ELF-1 (cell line): ENCODE measurements around the gene A2ML1.
"Not testable (repeated sequence)": the region's sequence is repeated elsewhere in the genome, so short reads cannot be mapped to it uniquely, and the experiment has no call there.

Experiments
- DNase-seq: peaks from one replicate; pipeline ENCODE4 v3.0.0-alpha.2; 2016; ENCODE audit warnings: low read depth, low spot score

The A2ML1 gene

DNA sequence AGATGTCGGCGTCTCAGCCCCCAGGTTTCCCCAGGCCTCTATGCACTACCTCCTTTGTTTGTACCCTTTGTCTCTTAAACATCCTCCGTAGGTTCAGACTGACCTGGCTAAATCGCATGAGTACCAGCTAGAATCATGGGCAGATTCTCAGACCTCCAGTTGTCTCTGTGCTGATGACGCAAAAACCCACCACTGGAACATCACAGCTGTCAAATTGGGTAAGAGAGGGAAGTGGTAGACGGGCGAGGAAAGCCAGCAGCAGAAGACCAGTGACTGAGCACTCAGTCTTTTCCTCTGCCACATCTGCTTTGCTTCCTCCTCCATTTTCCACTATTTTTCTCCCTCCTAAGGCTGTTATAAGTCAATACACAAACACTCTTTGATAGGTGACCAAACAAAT is 29.7 kb downstream of the A2ML1 start:
- no peak for DNase-seq

DNA sequence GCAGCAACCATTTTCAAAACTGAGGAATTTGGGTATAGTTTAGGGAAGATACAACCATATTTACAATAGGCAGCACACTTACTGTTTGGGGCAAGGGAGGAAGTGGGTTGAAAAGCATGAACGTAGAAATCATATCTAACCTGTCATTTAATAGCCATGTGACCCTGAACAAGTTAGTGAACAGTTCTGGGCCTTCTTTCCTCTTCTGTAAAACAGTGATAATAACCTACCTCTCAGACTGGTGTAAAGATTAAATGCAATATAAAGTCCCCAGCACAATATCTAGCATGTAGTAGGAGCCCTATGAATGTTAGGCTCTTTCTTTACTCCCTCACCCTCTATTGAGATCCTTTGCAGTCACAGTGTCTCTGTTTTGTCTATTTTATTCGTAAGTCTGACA is 33.5 kb downstream of the A2ML1 start:
- DNase-seq: no peak

DNA sequence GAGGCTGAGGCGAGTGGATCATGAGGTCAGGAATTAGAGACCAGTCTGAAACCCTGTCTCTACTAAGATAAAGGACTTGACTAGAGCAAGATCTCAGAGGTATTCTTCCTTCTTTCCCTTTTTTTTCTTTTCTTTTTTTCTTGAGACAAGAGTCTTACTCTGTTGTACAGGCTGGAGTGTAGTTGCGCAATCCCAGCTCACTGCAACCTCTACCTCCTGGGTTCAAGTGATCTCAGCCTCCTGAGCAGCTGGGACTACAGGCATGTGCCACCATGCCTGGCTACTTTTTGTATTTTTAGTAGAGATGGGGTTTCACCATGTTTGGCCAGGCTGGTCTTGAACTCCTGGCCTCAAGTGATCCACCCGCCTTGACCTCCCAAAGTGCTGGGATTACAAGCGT is 37.0 kb downstream of the A2ML1 start:
- DNase-seq: not testable (repeated sequence)

DNA sequence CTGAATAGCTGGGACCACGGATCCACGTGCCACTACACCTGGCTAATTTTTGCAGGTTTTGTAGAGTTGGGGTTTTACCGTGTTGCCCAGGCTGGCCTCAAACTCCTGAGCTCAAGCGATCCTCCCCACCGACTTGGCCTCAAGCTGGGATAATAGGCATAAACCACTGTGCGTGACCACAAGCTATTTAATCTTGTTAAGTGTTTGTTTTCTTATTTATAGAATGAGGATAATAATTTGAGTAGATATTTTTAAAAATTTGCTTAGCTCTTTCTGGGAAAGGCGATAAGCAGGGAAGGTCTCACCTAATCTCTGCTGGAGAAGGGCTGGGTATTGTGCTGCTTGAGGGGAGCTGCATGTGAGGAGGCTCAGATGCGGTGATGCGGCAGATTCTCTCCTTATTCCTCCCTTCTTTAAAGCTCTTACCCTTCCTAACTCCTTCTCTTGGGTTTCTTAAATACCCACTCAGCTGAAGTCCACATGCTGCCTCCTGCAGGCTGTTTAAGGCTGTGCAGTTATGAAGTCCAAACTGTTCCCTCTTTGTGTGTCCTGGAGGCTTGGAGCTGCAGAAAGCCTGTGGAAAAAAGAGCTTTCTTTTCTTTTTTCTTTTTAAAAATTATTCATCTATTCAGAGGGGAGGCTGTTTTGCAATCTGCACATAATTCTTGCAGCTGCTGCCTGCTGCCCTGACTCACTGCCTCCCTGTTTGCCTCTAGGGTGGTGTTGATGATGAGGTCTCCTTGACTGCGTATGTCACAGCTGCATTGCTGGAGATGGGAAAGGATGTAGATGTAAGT is 37.9 kb downstream of the A2ML1 start:
- DNase-seq: peak; percentile 79

DNA sequence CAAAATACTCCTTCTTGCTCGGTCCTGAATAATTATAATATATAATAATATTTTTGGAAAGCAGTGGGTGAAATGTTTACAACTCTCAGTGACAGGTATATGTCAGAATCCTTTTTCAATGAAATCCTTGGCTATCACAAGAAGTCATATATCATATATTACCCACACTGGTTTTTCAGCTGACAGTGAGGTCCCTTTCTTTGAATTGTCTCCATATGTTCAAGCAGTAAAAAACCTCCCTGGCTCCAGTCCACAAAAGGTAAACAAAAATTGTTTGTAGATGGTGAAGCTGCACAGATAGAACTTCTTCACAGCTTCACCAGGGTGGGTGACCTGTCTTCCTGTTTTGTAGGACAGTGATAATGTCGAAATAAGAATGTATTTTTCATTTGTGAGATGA is 44.0 kb downstream of the A2ML1 start:
- DNase-seq: no peak

DNA sequence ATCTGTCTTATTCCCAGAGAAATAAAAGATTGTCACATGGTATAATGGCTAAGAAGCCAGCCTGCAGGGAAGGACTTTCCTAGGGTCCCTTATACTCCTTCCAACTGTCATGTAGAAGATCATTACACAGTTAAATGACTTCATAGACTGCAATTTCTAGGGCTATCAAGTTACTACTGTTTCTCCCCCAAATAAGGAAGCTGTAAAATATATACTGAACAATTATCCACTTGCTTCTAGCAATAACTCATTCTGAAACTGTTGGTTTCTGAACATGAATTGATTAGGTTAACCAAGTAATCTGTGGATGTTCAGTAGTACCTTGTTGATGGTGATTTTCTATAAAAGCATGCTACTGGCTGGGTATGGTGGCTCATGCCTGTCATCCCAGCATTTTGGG is 44.6 kb downstream of the A2ML1 start:
- DNase-seq: no peak

DNA sequence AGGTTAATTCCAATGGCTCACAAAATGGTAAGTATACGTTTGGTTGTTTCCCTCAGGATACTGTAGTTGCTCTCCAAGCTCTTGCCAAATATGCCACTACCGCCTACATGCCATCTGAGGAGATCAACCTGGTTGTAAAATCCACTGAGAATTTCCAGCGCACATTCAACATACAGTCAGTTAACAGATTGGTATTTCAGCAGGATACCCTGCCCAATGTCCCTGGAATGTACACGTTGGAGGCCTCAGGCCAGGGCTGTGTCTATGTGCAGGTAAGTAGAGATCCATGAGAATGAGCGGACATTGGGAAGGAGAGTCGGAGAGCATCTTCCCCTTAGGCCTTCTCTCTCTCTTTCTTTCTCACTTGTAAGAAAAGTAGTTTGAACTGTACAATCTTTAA is 45.4 kb downstream of the A2ML1 start:
- DNase-seq: no peak

DNA sequence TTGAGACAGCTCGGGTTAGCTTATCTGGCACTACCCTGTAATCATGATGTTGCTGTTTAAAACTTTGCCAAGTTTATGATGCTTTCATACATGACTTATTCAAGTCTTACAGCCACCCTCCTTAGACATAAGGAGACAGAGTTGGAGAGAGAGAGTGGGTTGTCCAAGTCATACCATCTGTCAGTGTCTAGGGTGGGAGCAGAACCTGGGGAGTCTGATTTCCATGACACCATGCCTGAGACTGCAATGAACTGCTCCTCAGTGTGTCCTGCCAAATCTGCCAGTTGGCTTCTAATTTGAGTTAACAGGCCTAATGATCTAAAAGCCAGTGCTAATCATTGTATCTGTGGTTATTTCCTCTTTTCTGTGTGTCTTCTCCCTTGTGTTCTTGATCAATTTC is 48.2 kb downstream of the A2ML1 start:
- no peak for DNase-seq

DNA sequence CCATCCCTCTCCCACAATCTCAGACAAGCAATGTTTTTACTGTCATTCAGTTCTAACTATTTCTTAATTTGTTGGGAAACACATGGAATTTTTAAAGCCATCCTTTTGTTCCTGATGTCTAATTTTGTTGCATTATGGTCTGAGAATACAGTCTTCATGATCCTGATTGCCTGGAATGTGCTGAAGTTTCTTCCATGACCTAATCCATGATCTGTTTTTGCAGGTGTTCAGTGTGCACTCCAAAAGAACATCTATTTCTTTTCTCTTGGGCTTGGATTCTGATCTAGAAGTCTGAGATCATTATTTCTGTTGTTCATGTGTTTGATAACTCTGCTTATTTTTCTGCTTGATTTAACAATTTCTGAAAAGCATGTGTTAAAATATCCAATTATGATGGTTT is 48.6 kb downstream of the A2ML1 start:
- DNase-seq: no peak

DNA sequence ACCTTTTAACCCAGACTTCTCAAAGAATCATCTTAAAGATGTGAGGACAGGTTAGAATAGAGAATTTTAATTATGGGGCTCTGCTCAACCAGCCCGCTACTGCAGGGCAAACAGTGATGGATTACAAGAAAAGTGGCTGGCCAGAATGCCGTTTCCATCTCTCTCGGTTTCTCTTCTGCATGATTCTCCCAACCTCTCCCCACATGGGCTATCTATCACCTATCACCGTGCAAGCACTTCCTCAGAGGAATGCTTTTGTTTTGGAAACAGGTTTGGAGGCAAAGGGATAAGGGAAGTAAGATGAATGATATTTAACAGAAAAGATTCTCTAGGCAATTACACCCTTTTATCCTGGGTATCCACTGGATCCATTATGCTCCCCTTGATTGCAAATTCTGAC is 54.5 kb downstream of the A2ML1 start:
- peak; percentile 44 for DNase-seq

DNA sequence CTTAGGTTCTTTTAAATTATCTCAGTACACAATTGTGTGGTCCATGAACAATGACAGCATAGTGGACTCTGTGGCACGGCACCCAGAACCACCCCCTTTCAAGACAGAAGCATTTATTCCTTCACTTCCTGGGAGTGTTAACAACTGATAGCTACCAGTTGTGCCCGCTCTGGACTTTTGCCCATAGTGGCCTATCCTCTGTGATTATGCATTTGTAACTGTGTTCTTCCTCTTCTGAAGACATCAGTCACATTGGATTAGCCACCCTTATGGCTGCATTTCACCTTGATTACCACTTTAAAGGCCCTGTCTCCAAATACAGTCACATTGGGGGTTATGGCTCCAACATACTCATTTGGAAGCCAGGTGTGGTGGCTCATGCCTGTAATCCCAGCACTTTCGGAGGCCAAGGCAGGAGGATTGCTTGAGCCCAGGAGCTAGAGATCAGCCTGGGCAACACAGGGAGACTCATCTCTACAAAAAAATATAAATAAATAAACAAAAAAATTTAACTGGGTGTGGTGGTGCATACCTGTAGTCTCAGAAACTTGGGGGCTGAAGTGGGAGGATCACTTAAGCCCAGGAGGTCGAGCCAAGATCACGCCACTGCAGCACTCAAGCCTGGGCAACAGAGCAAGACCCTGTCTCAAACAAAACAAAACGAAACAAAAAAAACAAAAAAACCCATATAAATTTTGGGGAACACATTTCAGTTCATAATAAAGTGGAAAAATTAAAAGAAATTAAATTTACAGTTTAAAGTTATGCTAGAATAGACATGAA is 64.3 kb downstream of the A2ML1 start:
- DNase-seq: no peak

DNA sequence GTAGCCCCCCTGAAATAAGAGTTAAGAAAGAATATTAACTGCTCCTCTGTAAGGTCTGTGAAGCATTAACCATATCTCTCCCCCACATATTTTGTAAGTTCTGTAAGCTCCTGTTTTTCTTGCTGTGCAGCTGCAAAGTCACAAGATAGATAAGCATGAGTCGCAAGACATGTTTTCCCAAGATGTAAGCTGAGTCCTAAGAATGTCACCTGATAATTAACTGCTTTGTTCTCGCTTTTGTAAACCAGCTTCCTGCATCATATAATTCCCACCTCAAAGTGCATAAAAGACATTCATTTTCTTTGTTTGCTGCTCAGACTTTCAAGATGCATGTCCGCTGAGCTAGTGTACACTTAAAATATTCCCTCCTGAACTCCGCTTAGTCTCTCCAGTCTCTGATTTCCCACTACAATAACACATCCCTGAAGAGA is 64.9 kb downstream of the A2ML1 start:
- DNase-seq: no peak

DNA sequence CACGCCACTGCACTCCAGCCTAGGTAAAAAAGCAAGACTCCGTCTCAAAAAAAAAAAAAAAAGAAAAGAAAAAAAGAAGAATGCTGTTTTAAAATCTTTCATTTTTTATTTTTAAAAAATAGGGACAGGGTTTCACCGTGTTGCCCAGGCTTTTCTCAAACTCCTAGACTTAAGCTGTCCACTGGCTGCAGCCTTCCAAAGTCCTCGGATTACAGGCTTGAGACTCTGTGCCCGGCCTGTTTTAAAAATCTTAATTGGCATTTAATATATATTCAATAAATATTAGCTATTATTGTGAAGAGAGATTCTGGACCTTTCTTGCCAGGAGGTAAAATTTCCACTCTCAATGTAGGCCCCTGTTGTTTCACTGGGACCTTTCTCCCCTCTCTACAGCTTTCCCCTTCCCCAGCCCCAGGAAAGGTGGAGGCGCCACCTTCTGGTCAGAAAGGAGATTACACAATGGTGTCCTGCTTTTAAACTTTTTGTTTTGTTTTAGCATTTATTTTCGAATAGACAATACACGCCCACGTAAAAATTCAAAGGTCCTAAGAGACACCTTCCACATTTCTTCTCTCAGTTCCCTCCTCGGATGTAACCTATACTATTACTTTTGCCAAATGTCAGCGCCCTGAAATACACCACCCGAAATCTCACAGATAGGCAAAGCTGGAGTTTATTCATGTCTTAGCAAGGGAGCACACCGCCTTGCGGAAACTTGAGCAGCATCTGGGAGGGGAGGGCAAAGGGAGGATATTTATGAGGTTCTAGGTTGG is 68.1 kb downstream of the A2ML1 start:
- DNase-seq: peak; percentile 78

DNA sequence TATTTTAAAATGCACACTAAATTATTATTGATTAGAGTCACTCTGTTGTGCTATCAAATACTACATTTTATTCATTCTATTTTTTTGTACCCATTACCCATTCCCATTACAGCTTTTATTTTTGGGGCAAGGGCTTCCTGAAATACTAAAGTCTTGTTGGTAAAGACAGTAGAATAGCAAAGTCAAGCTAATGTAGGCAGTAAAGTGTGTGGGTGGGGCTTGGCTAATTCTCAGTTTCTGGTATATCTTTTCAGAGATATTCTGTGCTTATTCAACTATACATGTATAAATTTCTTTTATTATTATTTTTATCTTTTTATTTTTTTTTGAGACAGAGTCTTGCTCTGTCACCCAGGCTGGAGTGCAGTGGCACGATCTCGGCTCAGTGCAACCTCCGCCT is 69.6 kb downstream of the A2ML1 start:
- no peak for DNase-seq

DNA sequence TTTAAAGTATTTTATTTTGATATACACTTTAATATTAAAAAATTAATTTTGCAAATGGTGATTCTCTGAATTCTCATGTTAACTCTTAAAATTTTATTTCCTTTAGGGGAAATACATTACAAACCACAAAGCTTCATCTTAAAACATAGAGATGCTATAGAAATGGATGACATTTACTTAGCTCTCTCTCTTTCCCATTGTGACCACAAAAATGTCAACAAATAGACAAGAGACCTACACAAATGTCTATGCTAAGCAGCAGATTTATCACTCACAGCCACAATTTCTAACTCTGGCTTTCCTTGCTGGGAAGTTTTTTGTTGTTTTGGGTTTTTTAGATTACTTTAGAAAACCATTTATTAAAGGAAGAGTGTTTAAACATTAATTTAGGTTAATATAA is 72.0 kb downstream of the A2ML1 start:
- no peak for DNase-seq

DNA sequence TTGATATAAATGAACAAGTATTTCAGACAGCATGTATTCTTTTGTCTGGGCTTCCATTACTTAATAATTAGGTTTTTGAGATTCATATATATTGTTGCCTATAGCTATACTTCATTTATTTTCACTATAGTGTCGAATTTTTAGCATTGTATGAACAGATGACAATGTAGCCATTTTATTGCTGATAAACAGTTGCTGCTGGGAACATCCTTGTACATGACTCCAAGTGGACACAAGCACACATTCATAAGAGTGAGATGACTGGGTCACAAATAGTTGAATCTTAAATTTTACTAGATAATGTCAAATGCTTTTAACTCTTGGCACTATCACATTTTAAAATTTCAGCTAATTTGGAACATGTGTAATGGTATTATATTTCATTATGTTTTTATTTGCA is 72.6 kb downstream of the A2ML1 start:
- DNase-seq: no peak

DNA sequence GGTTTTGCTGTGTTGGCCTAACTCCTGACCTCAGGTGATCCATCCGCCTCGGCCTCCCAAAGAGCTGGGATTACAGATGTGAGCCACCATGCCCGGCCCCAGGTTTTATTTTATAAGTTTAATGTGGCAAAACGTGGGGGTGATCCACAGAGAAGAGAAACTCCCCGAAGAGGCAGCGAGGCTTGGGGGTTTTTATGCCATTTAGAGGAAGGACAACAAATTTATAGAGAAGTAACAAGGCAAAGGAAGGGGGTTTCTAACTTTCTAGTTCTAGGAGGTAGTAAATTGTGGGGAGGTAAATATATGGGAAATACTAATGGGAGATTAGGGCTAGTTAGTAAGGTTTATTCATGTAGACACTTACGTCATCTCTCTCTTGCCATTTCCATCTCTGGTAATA is 74.7 kb downstream of the A2ML1 start:
- no peak for DNase-seq

DNA sequence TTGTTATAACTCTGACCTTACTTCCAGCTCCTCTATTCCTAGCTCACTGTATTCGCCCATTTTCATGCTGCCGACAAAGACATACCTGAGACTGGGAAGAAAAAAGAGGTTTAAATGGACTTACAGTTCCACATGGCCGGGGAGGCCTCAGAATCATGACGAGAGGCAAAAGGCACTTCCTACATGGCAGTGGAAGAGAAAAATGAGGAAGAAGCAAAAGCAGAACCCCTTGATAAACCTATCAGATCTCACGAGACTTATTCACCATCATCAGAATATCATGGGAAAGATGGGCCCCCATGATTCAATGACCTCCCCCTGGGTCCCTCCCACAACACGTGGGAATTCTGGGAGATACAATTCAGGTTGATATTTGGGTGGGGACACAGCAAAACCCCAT is 77.4 kb downstream of the A2ML1 start:
- DNase-seq: no peak

DNA sequence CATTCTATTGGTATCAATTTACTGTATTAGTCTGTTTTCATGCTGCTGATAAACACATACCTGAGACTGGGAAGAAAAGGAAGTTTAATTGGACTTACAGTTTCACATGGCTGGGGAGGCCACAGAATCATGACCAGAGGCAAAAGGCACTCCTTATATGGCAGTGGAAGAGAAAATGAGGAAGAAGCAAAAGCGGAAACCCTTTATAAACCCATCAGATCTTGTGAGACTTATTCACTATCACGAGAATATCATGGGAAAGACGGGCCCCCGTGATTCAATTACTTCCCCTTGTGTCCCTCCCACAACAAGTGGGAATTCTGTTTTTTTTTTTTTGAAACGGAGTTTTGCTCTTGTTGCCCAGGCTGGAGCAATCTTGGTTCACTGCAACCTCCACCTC is 80.3 kb downstream of the A2ML1 start:
- DNase-seq: not testable (repeated sequence)

DNA sequence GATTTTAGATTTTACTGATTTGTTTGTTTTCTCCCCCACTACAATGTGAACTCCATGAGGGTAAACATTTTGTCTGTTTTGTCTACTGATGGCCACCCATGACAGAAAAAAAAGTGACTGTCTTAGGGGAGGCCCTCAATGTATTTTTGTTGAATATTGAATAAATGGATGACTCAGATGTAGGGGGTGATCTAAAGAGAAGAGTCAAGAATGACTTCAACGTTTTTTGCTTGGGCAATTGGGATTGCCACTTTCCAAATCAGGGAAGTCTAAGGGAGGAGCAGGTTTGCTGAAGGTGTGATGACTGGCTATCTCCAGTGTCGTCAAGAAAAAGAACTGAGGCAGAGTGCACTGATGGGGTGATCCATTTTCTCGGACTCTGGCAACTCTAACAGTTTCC is 81.2 kb downstream of the A2ML1 start:
- DNase-seq: no peak

DNA sequence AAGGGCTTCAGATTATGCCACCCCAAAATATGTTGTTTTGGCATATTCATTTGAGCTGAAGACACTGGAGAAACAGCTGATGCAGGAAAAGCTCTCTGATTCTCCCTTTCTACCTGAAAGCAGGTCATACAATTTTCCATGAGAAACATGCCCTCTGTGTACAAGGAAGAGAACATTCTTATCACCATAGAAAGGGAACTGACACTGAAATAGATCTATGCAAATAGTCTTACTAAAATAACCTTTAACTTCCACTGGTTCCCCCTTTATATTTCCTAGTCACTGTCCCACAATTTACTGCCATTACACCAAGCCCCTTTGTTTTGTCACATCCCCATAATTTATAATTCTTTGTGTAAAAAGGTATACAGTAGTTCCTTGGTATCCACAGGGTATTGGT is 82.2 kb downstream of the A2ML1 start:
- DNase-seq: no peak

DNA sequence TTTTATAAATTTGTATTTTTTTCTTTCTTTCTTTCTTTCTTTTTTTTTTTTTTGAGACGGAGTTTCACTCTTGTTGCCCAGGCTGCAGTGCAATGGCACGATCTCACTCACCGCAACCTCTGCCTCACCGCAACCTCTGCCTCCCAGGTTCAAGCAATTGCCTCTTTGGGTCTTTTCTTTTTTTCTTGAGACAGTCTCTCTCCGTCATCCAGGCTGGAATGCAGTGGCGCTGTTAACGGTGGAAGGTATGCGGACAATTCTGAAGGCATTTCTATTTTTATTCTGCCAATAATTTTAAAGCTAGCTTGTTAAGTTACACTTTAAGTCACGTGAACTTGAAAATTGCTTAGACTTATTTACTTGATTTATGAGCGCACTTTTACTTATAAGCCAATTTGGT is 83.1 kb downstream of the A2ML1 start:
- peak; percentile 32 for DNase-seq
